EL (cell line): ENCODE data around the gene ASPRV1.
"Not testable (repeated sequence)": the region's sequence is repeated elsewhere in the genome, so short reads cannot be mapped to it uniquely, and the experiment has no call there.

Experiments
- DNase-seq: peaks from one replicate; pipeline ENCODE4 v3.0.0-alpha.2; 2016

Gene ASPRV1

DNA sequence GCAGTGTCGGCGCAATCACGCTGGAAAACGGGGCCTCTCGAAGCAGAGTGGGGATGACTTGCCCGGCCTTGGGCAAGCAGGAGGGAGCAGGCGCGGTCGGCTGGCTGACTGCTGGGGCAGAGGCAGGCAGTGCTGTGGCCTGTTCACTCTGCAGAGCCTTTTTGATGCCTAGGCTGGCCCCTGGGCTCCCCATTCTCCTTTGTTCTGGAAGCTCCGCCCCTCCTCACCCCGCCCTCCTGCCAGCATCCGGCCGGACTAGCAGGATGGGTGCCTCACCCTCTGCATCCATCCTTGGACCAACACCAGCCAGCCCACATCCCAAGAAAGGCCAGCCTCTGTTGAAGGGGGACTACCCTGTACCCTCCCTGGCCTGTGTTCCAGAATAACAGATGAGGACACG lies at the start of gene ASPRV1:
TSS of gene ASPRV1 (minus strand) at position 136 of the 400 bp plus-strand sequence. CDS start 195 bp downstream, outside the sequence.
- no peak for DNase-seq

DNA sequence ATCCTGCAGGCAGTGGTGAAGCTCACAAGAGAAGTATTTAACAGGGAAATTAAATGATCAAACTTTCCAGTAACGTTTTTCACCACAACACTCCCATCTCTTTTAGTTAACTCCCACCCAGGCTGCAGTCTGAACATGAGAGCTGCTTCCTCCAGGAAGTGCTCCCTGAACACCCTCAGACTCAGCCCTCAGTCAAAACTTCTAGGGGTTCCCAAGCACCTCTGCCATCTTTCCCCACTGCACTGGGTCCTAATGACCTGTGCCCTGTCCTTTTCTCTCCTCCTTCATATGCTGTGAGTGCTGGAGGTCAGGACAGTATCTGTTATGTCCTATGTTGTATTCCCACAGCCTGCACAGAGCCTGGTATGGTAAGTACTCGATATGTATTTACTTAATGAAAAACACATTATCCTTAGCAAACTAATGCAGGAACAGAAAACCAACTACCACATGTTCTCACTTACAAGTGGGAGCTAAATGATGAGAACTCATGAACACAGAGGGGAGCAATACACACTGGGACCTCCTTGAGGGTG lies 49.2 kb upstream of the ASPRV1 start:
- DNase-seq = no peak

DNA sequence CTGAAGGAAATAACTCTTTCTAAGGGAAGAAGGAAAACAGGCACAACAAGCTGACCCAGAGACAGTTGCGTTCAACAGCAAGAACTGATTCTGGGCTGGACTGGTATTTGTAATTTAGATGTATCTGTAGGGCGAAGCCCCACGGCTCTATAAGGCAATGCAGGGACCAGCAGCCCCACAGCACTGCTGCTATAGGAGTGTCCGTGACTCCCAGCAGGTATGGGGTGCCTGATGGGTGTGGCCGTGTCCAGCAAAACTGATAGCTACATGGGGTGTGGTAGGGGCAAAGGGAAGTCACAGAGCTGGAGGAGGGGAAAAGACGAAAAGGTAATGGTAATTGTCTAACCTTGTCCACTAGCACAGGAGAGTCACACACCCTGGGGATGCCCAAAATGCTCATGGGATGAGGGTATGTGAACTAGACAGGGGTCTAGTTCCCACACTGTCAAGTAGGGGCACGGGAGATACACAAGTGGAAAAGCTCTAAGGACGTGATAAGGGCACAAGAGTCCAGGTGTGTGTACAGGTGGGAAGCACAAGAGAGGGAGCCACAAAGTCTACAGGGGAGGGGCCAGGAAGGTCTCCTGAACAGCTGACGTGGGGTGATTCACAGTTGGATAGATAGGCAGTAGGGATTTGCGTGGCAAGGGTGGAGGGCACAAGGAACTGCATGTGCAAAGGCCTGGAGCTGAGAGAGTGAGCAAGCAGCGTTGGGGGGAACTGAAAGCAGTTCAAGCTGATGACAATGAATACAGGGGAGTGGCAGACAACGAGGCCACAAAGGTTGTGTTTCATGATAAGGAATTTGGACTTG lies 48.5 kb upstream of the ASPRV1 start:
- no peak for DNase-seq

DNA sequence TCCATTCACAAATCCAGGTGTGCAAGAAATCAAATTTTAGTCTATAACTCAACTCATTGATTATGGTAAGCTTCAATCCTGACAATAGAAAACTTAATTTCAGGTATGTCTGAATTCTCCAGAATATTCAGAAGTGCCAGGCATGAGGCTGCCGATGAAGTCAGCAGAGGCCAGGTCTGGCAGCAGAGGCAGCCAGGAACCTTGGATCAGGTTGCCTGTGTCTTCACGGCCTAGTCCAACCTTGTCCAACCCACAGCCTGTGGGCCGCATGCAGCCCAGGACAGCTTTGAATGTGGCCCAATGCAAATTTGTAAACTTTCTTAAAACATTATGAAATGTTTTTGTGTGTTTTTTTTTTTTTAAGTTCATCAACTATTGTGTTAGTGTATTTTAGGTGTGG lies 46.9 kb upstream of the ASPRV1 start:
- no peak for DNase-seq

DNA sequence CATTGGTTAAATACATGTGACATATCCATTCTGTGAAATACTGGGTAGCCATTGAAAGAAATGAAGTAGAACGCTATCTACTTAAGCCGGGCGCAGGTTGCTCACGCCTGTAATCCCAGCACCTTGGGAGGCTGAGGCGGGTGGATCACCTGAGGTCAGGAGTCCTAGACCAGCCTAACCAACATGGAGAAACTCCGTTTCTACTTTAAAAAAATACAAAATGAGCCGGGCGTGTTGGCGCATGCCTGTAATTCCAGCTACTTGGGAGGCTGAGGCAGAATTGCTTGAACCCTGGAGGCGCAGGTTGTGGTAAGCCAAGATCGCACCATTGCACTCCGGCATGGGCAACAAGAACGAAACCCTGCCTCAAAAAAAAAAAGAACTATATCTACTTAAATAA lies 45.7 kb upstream of the ASPRV1 start:
- DNase-seq = no peak

DNA sequence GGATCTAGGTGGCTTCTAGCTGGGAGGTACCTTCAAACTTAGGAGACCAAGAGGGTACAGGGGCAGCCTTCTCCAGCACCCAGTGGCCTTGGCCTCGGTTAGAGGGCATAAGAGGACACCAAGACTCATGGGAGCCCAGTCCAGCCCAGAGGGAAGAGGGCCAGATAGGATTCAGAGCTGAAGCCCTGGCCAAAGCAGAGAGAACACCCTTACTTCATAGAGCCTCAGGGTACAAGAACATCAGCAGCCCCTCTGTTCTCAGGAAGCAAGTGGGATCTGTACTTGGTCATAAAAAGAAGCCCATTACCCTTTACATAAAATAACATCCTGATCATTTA lies 45.0 kb upstream of the ASPRV1 start:
- no peak for DNase-seq

DNA sequence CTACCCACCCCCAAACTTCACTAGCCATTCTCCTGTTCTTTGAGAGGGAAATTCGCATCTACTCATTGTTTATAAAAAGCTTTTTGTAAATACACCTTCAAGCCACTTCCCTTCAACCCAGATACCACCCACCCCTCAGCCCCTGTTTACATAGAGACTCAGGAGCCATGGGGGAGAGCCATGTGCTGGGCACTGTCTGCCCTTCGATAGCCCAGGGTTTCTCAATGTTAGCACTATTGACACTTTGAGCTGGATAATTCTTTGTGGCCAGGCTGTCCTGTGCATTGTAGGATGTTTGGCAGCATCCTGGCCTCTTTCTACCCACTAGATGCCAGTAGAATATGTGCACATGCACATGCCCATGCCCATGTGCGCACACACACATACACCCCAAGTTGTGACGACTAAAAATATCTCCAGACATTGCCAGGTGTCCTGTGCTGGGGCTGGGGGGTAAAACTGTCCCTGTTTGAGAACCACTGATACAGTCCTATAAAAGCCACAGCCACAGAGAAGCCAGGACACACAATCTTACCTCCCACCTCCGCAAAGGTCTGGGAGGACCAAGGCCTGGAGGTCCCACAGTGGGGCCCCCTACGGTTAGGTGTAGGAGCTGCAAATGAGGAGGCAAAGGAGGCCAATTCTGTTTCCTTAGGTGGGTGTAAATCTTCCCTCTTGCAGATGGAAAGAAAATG lies 44.5 kb upstream of the ASPRV1 start:
- no peak for DNase-seq

DNA sequence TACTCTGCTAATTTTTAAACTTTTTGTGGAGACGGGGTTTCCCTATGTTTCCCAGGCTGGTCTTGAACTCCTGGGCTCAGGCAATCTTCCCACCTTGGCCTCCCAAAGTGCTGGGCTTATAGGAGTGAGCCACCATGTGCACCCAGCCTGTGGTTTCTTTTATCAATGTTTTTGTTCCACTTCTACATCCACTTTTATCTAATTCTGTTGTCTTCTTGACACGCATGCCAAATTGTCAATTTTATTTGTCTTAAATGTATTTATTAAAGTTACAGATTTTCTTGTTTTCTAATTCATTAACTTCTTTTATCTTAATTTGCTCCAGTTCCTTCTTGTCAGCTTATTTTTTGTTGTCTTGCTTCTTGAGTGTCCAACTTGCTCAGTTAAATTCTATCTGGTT lies 43.8 kb upstream of the ASPRV1 start:
- no peak for DNase-seq

DNA sequence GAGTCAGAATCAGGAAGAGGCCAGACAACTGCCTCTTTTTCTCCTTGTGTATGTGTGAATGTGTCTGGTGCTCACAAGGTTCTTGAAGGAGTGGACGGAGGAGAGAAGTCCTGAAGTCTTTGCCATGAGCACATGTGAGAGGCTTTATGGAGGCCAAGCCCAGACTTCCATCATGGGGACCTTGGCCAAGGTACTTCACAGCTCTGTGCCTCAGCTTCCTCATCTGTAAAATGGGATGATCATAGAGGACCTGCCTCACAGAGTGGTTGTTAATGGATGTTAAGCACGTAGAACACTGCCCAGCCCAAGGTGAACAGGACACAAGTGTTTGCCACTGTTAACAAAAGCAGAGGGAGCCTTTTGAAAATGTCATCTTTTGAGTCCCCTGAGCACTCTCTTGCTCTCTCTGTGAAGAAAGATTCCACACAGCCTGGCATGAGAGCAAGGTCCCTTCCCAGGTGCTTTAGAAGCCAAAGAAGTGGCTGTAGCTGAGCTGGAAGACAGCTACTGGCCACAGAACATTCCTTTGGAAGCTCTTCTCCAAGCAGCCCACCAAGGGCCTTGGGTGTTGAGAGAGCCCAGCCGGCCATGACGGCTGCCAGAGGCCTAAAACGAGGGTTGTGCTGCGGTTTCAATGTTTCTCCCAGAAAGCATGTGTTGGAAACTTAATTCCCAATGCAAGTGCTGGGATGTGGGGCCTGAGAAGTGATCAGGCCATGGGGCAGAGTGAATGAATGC lies 41.8 kb upstream of the ASPRV1 start:
- no peak for DNase-seq

DNA sequence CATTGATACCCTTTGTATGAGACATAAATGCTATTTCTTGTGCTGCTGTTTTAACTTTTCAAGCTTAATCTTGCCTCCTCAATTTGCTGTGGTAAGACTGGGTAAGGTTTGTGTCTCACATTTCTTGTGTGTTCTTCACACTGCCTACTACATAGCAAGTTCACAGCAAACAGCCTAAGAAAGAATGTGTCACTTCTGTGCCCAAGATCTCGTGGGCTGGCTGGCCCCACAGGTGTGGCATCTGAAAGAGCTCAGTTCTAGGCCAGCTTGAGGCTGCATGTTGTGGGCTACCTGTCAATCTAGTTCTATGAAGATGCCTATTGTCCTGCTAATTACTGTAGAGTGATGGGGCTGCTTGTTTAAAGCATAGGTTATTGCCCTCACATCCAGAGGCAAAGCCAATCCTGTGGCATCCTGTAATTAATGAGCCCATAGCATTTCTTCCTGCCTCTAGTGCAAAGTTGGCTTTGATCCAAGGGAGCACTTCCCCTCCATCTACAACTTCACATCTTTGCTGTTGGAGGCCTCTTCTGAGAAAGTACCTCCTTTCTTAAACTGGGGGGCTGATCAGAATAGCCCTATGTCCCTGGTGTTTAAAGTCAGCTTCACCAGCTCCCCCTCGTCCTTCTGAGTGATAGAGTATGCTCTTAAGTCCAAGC lies 40.9 kb upstream of the ASPRV1 start:
- no peak for DNase-seq

DNA sequence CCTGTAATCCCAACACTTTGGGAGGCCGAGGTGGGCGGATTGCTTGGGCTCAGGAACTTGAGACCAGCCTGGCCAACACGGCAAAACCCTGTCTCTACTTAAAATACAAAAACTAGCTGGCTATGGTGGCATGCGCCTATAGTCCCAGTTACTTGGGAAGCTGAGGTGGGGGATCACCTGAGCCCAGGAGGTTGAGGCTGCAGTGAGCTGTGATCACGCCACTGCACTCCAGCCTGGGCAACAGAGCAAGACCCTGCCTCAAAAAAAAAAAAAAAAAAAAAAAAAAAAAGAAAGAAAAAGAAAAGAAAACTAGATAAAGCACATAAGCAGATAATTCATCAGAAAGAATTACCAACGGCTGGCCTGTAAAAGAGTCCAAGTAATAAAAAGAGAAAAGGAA lies 39.1 kb upstream of the ASPRV1 start:
- not testable (repeated sequence) for DNase-seq

DNA sequence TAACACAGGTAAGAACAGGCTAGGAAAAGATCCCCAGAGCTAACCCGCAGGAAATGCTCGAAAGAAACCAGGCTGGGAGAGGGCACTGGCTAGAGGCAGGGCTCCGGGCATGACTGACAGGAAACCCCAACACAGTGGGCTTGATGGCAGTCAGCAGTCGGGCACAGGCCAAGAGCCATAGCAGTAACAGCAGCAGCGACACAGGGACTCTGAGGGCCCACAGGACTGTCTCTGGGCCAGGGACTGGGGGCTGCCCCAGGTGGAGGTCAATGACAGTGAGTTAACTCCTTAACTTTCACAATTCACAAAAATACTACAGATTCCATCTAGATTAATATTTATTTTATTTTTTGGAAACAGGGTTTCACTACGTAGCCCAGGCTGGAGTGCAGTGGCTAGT lies 37.3 kb upstream of the ASPRV1 start:
- no peak for DNase-seq

DNA sequence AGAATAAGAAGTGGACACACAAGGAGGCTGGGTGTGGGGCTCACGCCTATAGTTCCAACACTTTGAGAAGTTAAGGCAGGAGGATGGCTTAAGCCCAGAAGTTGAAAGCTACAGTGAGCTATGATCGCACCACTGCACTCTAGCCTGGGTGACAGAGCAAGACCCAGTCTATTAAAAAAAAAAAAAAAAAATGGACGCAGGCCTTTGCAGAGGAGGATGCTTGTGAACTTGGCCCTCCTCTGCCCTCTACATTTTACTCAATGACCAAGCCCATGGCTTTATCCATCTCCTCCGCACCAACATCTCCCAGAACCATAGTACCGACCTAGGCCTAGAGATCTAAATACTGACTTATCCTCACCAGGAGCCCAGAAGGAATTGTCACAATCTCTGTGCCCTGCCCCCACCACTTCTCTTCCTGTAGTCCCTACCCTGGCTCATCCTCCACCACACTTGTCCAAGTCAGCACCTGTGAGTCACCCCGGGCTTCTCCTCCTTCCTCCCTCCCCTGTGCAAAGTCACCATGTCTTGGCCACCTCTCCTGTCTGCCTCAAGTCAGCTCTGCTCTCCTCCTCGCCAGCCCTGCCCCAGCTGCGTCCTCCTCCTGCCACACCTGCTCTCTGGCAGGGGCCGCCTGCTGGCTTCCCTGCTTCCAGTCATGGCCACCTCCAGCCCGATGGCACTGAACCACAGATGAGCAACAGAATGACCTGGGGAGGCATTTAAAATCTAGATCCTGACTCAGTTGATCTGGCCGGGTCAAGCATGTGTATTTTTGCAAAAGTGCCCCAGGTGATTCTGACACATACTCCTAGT lies 35.8 kb upstream of the ASPRV1 start:
- peak; percentile 70 for DNase-seq

DNA sequence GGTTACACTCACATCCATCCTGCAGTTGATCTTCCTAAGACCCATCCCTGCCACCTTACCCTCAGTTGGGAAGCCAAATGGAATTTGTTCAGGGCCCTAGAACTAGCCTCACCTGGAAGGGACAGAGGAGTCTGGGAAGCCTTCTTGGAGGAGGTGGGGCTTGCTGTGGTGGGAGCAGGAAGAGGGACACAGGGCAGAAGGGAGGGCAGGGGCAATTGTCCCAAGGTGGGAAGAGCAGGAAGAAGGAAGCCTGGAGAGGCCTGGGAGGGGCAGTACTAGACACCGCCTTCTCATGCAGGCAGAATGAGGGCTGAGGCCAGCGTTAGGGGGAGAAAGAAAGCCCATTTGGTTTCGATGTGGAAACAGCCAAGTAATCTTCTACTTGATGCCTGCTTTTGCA lies 34.1 kb upstream of the ASPRV1 start:
- no peak for DNase-seq

DNA sequence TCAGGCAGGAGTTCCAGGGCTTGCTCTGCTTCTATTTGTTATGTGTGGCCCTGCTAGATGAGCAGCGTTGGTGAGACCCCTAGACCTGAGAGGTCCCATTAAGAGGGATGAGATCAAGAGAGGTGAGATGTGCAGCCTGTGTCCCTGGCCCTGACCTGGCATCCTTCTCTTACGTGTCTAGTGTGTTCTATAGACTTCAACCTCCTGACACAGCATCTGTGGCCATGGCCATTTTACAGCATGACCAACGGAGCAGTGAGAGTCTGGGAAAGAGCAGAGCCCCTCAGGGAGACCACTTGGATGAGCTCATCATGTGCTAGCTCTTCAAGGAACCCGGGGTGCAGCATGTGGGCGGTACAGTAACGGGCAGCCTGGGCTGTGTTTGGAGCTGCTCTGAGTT lies 32.7 kb upstream of the ASPRV1 start:
- no peak for DNase-seq

DNA sequence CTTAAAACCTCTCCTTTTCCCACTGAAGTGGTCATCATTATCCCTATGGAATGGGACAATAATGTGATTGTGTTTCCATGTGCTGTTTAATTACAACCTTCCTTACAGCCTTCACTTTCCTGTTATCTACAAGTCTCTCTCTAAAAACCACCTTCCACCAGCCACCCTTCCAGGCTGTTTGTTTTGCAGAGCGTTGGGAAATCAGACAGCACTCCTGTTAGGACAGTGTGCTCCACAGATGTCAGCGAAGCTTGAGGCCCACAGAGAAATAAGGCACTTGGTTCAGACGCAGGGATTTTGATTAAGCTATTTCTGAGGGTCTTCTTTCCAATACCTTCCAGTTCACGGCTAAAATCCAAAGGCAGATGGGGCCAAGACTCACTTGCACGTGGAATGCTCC lies 32.3 kb upstream of the ASPRV1 start:
- no peak for DNase-seq

DNA sequence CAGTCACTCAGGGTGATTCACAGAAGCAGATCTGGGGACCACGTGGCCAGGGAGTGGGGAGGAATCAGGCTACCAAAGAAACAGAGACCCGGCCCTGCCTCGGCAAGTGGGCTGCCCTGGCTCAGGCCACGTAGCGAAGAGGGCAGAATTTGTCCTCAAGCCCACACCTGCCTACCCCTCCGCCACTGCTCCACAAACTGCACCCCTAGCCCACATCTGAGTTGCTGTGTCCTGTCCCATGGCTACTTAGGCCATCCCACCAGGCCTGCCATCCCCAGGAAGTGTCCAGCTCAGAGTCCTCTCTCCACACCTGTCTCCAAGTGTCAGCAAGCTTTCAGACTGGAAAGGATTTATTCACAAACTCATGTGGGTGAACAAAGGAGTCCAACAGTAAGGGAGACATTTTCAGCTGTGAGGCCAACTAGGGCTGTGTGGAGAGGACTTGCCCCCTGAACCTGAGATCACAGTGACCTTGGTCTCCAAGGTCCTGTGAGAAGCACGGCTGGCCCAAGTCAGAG lies 31.7 kb upstream of the ASPRV1 start:
- no peak for DNase-seq

DNA sequence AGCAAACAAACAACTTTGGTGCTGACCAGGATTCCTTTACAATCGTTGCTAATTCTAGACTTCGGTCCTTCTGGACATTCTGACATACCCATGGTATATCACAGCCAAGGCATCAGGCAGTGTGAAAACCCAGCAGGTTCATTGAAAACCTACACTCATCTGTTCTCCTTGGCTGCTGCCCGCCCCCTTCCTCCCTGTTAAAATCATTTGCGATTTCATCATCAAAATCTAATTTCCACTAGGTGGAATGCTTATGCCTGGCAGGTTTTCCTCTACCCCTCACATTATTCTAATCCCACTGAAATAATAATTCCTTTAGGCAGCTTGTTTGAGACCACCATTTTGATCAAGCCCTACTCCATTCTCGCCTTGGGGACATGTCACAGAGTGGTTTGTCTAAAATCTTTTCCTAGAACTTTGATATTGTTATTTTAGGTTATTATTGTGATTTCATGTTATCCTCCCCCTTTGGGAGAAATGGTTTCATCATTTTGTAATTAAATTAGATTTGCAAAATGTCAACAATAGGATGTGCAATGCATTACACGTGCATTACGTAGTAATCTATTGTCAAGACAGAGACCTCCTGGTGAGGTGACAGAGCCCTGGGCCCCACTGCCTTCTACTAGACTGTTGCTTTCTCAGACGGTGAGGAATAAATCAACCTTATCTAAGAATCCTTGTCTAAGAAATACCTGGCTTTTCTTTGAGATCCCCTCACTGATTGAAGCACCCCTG lies 31.0 kb upstream of the ASPRV1 start:
- DNase-seq = no peak

DNA sequence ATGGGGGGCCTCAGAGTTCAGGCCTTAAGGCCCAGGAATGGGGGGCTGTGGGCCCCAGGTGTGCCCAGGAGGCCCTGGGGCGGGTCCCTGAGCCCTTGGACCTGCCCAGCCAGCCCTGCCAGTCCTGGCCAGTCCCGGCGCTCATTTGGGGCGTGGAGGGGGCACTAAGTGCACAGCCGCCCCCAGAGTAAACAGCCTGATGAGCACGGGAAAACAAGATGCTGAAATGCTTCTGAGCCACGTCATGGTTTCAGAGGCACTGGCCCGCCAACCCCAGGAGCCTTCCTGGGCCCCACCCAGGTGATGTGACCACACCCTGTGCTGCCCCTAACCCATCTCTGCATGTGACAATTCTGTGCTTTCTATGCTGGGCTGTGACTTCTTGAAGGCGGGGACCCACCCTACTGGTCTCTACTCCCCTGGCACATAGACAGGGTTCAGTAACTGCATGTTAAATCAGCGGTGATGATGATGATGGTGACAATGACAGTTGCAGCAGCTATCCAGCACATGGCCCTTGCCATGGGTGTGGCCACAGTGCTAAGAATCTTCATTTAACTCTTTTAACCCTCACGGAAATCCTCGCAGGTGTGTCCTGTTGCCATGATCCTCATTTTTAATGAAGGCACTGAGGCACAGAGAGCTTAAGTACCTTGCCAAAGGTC lies 28.1 kb upstream of the ASPRV1 start:
- DNase-seq = no peak

DNA sequence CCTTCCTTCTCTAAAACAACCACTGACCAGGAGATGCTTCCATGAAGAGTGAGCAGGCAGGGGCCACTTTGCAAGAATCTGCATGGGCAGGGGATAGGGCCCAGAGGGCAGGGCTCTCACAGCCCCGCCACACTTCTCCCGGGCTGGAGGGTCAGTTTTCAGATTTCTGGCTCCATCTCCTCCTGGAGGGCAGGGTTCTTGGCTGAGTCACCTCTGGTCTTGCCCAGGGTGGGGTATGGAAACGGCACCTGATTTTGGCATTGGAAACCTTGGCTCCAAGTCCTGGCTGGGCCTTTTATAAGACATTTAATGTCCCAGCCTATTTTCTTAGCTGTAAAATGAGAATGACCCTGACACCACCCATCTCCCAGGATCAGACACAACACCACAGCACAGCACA lies 27.6 kb upstream of the ASPRV1 start:
- no peak for DNase-seq
